Brain microvascular endothelial cell (primary cell): ENCODE data around the gene AUTS2.

ENCODE experiments used
- DNase-seq: peaks from one replicate; pipeline ENCODE4 v3.0.0-alpha.2; 2020
- H3K27ac ChIP-seq: fragments of 250-450 bp; sonication (Bioruptor Pico); 2 replicates; pipeline ENCODE4 v1.5.1; 2020; ENCODE audit warnings: mild to moderate bottlenecking, moderate library complexity
- H3K27me3 ChIP-seq: fragments of 250-450 bp; sonication (Bioruptor Pico); replicated peaks from 2 replicates; pipeline ENCODE4 v1.5.1; 2020; ENCODE audit warnings: mild to moderate bottlenecking
- H3K36me3 ChIP-seq: fragments of 250-450 bp; sonication (Bioruptor Pico); replicated peaks from 2 replicates; pipeline ENCODE4 v1.5.1; 2020; ENCODE audit warnings: mild to moderate bottlenecking
- H3K4me3 ChIP-seq: 2 replicates; pipeline ENCODE4 v1.5.1; 2011; ENCODE audit warnings: low read depth, mild to moderate bottlenecking, control low read depth, low read length, moderate library complexity
- in situ Hi-C: cut with HindIII; loops from 2 replicates; pipeline ENCODE4 v1.10.0; 2017; ENCODE audit warnings: low sequenced_read_pairs, low pct_ligation_motif_present
- TF ChIP-seq, protein P1 (sequence below): IDR thresholded peaks from 2 replicates; pipeline ENCODE4 v1.5.1; 2011; ENCODE audit warnings: low read depth, mild to moderate bottlenecking, moderate library complexity, low read length, control low read depth, inconsistent platforms; ENCODE audit errors: missing control alignments

The AUTS2 gene

DNA sequence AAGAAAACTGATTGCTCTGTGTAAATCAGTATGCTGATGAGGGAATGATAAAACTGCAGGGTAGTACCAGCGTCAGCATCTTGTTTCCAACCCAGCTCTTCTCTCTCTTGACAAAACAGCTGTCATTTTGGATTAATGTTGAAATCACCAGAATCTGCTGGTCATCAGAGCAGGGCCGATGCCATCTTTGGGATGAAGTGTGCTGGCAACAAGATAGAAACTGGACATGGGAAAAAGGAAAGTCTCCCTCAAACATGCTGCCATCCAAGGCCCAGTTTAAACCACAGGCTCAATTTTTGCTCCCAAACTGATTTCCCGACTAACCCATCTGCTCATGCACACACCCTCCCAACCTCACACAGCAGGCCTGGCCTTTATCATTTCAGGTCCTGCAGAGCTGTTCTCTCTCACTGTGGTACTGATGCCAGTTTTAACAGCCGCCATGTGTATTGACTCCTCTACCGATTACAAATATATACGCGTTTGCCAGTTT, 285.2 kb downstream of the AUTS2 start:
- Histone ChIP-seq H3K27me3 (no peaks in the 10 kb centered on the region), H3K36me3 (no peaks in the 10 kb centered on the region), H3K4me3 (no peak overlapping the region), H3K27ac (no peak overlapping the region)
- in situ Hi-C loops = no loop called here
- TF ChIP-seq, protein P1, sequence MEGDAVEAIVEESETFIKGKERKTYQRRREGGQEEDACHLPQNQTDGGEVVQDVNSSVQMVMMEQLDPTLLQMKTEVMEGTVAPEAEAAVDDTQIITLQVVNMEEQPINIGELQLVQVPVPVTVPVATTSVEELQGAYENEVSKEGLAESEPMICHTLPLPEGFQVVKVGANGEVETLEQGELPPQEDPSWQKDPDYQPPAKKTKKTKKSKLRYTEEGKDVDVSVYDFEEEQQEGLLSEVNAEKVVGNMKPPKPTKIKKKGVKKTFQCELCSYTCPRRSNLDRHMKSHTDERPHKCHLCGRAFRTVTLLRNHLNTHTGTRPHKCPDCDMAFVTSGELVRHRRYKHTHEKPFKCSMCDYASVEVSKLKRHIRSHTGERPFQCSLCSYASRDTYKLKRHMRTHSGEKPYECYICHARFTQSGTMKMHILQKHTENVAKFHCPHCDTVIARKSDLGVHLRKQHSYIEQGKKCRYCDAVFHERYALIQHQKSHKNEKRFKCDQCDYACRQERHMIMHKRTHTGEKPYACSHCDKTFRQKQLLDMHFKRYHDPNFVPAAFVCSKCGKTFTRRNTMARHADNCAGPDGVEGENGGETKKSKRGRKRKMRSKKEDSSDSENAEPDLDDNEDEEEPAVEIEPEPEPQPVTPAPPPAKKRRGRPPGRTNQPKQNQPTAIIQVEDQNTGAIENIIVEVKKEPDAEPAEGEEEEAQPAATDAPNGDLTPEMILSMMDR = no peak
- no peak for DNase-seq

DNA sequence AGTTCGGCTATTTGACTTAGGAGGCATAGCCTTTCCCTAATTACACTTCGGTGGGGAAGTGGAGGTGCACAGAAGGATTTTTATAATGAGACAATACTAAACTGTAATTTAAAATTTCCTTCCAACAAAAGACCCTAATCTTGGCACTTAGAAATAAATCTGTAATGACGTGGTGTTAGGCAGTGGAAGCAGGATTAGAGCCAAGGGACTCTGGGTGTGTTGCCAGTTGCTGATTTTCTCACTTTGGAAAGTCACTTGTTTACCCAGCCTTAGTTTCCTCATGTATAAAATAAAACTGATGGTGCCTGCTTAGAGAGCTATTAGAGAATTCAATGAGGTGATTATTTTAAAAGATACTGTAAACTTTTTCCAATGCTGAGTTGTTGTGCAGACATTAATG, 287.2 kb downstream of the AUTS2 start:
- TF ChIP-seq, protein P1 = no peak

DNA sequence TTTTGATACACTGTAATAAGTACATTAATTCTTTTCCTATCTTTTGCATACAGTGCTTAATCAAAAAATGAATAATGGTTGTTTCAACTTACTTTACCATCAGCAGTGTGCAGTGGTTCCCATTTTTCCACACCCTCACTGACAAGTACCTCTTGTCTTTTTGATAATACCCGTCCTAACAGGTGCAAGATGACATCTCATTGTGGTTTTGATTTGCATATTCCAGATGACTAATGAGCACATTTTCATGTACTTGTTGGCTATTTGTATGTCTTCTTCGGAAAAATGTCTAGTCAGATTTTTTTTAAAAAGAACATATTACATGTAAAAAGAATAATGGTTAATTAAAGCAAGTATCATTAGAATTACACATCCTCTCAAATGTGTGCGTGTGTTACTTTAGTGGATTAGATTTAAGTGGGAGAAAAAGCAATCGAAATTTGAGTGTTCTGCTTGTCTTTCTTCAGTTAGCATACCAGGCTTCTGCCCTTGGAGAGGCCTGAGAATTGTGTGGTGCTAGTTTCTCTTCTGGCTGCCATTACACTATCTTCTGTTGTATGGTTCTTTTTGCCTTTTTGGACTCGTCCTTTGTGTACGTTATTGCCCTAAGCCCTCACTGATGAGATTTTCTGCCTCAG, 291.2 kb downstream of the AUTS2 start:
- no peak for DNase-seq
- TF ChIP-seq, protein P1 = no peak
- no peak overlapping the region for H3K4me3 ChIP-seq
- in situ Hi-C loops = no loop called here
- no peaks in the 10 kb centered on the region for H3K27me3 ChIP-seq
- no peak overlapping the region for H3K27ac ChIP-seq
- H3K36me3 ChIP-seq = no peaks in the 10 kb centered on the region

More for the DNA sequence above, 287.2 kb downstream of the AUTS2 start:
- no peak for DNase-seq
- H3K27ac ChIP-seq = no peak overlapping the region
- H3K4me3 ChIP-seq = no peak overlapping the region
- no peaks in the 10 kb centered on the region for H3K27me3 ChIP-seq
- in situ Hi-C loops = no loop called here
- H3K36me3 ChIP-seq = no peaks in the 10 kb centered on the region

DNA sequence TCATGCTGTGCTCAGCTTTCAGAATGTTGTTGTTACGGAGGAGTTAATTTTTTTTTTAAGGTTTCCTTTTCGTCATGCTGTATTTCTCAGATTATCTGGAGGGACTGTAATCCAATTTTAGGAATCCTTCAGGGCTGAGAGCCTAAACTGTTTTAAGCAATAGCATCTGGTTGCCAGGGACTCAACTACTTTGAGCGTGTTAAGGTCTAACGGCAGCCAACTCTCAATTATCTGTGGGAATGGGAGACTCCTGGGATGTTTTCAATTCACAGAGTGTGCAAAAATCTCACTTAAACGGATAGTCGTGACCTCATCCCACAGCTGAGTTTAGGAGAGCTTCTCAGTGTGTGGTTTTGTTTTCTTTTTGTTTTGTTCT, 291.7 kb downstream of the AUTS2 start:
- no peak overlapping the region for H3K27ac ChIP-seq

DNA sequence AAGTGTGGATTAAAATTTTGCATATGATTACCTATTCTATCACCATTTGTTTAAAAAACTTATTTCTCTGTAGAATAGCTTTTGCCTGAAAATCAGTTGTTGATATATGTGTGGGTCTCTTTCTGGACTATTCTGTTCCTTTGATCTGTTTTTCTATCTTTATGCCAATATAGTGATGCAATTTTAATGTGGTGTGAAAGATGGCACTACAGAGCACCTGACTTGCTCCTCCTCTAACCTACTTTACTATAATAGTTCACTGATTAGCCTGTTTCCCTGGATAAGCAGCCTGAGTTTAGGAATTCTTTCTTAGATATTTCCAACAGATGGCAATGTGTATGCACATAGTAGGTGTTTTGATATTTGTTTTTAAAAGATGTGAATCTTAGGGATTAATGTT, 294.5 kb downstream of the AUTS2 start:
- Histone ChIP-seq H3K36me3 (no peaks in the 10 kb centered on the region), H3K27me3 (no peaks in the 10 kb centered on the region), H3K27ac (no peak overlapping the region), H3K4me3 (no peak overlapping the region)
- TF ChIP-seq, protein P1 = no peak
- in situ Hi-C loops = no loop called here
- DNase-seq = no peak

More for the DNA sequence above, 291.7 kb downstream of the AUTS2 start:
- TF ChIP-seq, protein P1 = no peak
- DNase-seq = no peak
- in situ Hi-C loops = no loop called here
- Histone ChIP-seq H3K4me3 (no peak overlapping the region), H3K27me3 (no peaks in the 10 kb centered on the region), H3K36me3 (no peaks in the 10 kb centered on the region)

DNA sequence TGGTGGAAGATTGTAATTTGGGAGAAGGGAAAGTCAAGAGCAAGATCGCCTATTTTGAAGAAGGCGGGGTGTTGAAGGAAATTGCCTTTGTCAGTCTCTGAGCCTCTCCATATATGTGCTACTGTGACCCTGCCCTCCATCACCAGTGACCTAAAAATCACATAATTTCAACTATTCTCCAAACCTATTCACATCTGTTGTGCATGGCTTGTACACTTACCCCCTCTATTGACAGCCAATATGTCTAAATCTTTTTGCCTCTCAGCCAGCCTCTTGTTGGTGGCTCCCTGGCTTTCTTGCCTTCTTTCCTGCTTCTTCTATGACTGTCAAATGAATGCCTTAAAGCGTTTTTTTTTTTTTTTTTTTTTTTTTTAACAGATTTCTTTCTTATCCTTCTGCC, 295.6 kb downstream of the AUTS2 start:
- no peak for DNase-seq
- in situ Hi-C loops = no loop called here
- no peak overlapping the region for H3K27ac ChIP-seq

More for the DNA sequence above, 295.6 kb downstream of the AUTS2 start:
- H3K4me3 ChIP-seq = no peak overlapping the region
- TF ChIP-seq, protein P1 = peak; percentile 48
- no peaks in the 10 kb centered on the region for H3K36me3 ChIP-seq
- H3K27me3 ChIP-seq = no peaks in the 10 kb centered on the region
